ENCODE results near the gene PEF1. TPM values are rescaled to one million over a fixed set of nuclear protein-coding genes. Genes with fewer than 3 reads are reported as not detected.

Gene PEF1
- total RNA-seq, 1 donor from 2014 or later = 57.9 TPM

DNA sequence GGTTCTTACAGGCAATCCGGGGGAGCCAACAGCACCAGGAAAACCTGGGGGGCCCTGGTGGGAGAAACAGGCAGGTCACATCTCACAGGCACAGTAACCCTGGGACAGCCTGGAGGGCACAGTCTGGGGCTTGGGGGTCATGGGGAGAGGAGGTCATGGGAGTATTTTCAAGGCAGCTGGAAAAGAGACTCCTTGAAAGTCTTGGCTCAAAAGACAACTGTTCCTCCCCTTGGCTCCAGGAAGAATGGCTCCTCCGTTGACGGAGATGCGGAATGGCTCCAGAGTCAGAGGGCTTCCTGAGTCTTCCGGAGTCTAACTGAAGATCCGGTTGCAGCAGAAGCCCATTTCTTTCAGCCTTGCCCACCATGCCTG is 25.9 kb upstream of the PEF1 start:
- Histone ChIP-seq H4K20me1 (ENCODE audit: insufficient read depth, low read length) (peaks cover 3% of the 10 kb centered on the region), H3K27ac (ENCODE audit: low read depth, low read length) (no peak overlapping the region), H3K4me2 (ENCODE audit: low read length) (peak overlapping the region; percentile 86), H2AFZ (ENCODE audit: low read depth, low read length) (peak overlapping the region; percentile 55), H3K27me3 (ENCODE audit: insufficient read depth, low read length) (no peaks in the 10 kb centered on the region), H3K9ac (ENCODE audit: low read length) (peak overlapping the region; percentile 41), H3K79me2 (ENCODE audit: insufficient read depth, low read length) (no peaks in the 10 kb centered on the region), H3K4me1 (ENCODE audit: insufficient read depth, low read length) (peaks cover 25% of the 10 kb centered on the region), H3K9me3 (ENCODE audit: insufficient read depth, low read depth, low read length) (no peaks in the 10 kb centered on the region), H3K4me3 (ENCODE audit: insufficient read depth, low read depth, low read length) (peak overlapping the region; percentile 31), H3K36me3 (ENCODE audit: insufficient read depth, low read length) (peaks cover 5% of the 10 kb centered on the region)
- Mint-ChIP-seq H3K27ac (ENCODE audit: unreplicated experiment) (peak overlapping the region; percentile 47), H3K9me3 (ENCODE audit: unreplicated experiment) (no peaks in the 10 kb centered on the region), H3K4me1 (ENCODE audit: low read depth, unreplicated experiment) (peaks cover 7% of the 10 kb centered on the region), H3K27me3 (ENCODE audit: low read depth, unreplicated experiment) (peaks cover 25% of the 10 kb centered on the region), H3K4me3 (ENCODE audit: unreplicated experiment) (no peak overlapping the region), H3K36me3 (ENCODE audit: low read depth, unreplicated experiment) (peaks cover 34% of the 10 kb centered on the region)
- DNase-seq (ENCODE audit: low read depth) (no peak), FAIRE-seq (no peak)
- TF ChIP-seq, protein P1, sequence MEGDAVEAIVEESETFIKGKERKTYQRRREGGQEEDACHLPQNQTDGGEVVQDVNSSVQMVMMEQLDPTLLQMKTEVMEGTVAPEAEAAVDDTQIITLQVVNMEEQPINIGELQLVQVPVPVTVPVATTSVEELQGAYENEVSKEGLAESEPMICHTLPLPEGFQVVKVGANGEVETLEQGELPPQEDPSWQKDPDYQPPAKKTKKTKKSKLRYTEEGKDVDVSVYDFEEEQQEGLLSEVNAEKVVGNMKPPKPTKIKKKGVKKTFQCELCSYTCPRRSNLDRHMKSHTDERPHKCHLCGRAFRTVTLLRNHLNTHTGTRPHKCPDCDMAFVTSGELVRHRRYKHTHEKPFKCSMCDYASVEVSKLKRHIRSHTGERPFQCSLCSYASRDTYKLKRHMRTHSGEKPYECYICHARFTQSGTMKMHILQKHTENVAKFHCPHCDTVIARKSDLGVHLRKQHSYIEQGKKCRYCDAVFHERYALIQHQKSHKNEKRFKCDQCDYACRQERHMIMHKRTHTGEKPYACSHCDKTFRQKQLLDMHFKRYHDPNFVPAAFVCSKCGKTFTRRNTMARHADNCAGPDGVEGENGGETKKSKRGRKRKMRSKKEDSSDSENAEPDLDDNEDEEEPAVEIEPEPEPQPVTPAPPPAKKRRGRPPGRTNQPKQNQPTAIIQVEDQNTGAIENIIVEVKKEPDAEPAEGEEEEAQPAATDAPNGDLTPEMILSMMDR (IDR thresholded peaks at IDR 0.05; ENCODE audit: insufficient read depth, low read depth, low read length) = no peak
- no peak for TF ChIP-seq EZH2 (IDR thresholded peaks at IDR 0.05; ENCODE audit: insufficient read depth, low read length)

- peaks cover 25% of the 10 kb centered on the region for H3K4me1 ChIP-seq (ENCODE audit: insufficient read depth, low read length)
- no peak overlapping the region for H3K4me3 Mint-ChIP-seq (ENCODE audit: unreplicated experiment)
- peaks cover 25% of the 10 kb centered on the region for H3K27me3 Mint-ChIP-seq (ENCODE audit: low read depth, unreplicated experiment)
- H3K9me3 Mint-ChIP-seq (ENCODE audit: unreplicated experiment) = no peaks in the 10 kb centered on the region
- no peaks in the 10 kb centered on the region for H3K9me3 ChIP-seq (ENCODE audit: insufficient read depth, low read depth, low read length)
- peak overlapping the region; percentile 86 for H3K4me2 ChIP-seq (ENCODE audit: low read length)
- TF ChIP-seq, protein P1 (IDR thresholded peaks at IDR 0.05; ENCODE audit: insufficient read depth, low read depth, low read length) = peak; percentile 22
- TF ChIP-seq EZH2 (IDR thresholded peaks at IDR 0.05; ENCODE audit: insufficient read depth, low read length) = no peak
- no peaks in the 10 kb centered on the region for H3K27me3 ChIP-seq (ENCODE audit: insufficient read depth, low read length)
- H3K9ac ChIP-seq (ENCODE audit: low read length) = peak overlapping the region; percentile 41
- peaks cover 5% of the 10 kb centered on the region for H3K36me3 ChIP-seq (ENCODE audit: insufficient read depth, low read length)
- no peak overlapping the region for H3K27ac Mint-ChIP-seq (ENCODE audit: unreplicated experiment)
- H3K27ac ChIP-seq (ENCODE audit: low read depth, low read length) = no peak overlapping the region
- DNase-seq (ENCODE audit: low read depth) (peak; percentile 49), FAIRE-seq (no peak)
- peak overlapping the region; percentile 31 for H3K4me3 ChIP-seq (ENCODE audit: insufficient read depth, low read depth, low read length)
- H3K36me3 Mint-ChIP-seq (ENCODE audit: low read depth, unreplicated experiment) = peaks cover 31% of the 10 kb centered on the region
- peaks cover 7% of the 10 kb centered on the region for H3K4me1 Mint-ChIP-seq (ENCODE audit: low read depth, unreplicated experiment)
- peak overlapping the region; percentile 55 for H2AFZ ChIP-seq (ENCODE audit: low read depth, low read length)
- peaks cover 3% of the 10 kb centered on the region for H4K20me1 ChIP-seq (ENCODE audit: insufficient read depth, low read length)
- H3K79me2 ChIP-seq (ENCODE audit: insufficient read depth, low read length) = no peaks in the 10 kb centered on the region
These were observed 25.3 kb upstream of the PEF1 start for GRCh38 chr1:31669786-31670592.

DNA sequence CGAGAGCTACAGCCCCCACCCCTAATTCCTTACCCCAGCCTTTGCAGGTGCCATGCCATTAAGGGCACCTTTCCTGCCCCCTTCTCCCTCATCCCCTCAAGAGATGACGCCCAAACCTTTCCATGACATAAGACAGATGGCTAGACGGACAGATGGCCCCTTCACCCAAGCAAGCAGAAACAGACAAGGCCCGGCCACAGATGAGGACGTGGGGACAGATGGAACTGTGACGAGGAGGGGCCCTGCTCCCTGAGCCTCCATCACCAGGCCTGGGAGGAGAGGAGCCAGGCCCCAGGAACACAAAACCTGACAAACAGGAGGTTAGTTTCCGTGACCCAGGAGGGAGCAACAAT is 24.7 kb upstream of the PEF1 start:
- no peak overlapping the region for H3K4me3 ChIP-seq (ENCODE audit: insufficient read depth, low read depth, low read length)
- no peak for TF ChIP-seq EZH2 (IDR thresholded peaks at IDR 0.05; ENCODE audit: insufficient read depth, low read length)
- TF ChIP-seq, protein P1 (IDR thresholded peaks at IDR 0.05; ENCODE audit: insufficient read depth, low read depth, low read length) = no peak
- H3K9me3 Mint-ChIP-seq (ENCODE audit: unreplicated experiment) = no peaks in the 10 kb centered on the region
- no peak overlapping the region for H3K9ac ChIP-seq (ENCODE audit: low read length)
- no peak overlapping the region for H2AFZ ChIP-seq (ENCODE audit: low read depth, low read length)
- peaks cover 25% of the 10 kb centered on the region for H3K4me1 ChIP-seq (ENCODE audit: insufficient read depth, low read length)
- H3K4me2 ChIP-seq (ENCODE audit: low read length) = peak overlapping the region; percentile 86
- no peak overlapping the region for H3K27ac Mint-ChIP-seq (ENCODE audit: unreplicated experiment)
- no peaks in the 10 kb centered on the region for H3K27me3 ChIP-seq (ENCODE audit: insufficient read depth, low read length)
- peaks cover 4% of the 10 kb centered on the region for H4K20me1 ChIP-seq (ENCODE audit: insufficient read depth, low read length)
- H3K9me3 ChIP-seq (ENCODE audit: insufficient read depth, low read depth, low read length) = no peaks in the 10 kb centered on the region
- peaks cover 24% of the 10 kb centered on the region for H3K27me3 Mint-ChIP-seq (ENCODE audit: low read depth, unreplicated experiment)
- peaks cover 29% of the 10 kb centered on the region for H3K36me3 Mint-ChIP-seq (ENCODE audit: low read depth, unreplicated experiment)
- FAIRE-seq (no peak), DNase-seq (ENCODE audit: low read depth) (no peak)
- peaks cover 7% of the 10 kb centered on the region for H3K4me1 Mint-ChIP-seq (ENCODE audit: low read depth, unreplicated experiment)
- no peak overlapping the region for H3K4me3 Mint-ChIP-seq (ENCODE audit: unreplicated experiment)
- peaks cover 5% of the 10 kb centered on the region for H3K36me3 ChIP-seq (ENCODE audit: insufficient read depth, low read length)
- H3K79me2 ChIP-seq (ENCODE audit: insufficient read depth, low read length) = no peaks in the 10 kb centered on the region
- H3K27ac ChIP-seq (ENCODE audit: low read depth, low read length) = no peak overlapping the region
